Measurements from ENCODE around the gene PEG3.
"Not testable (repeated sequence)": the region's sequence is repeated elsewhere in the genome, so short reads cannot be mapped to it uniquely, and the experiment has no call there.

PEG3 gene

GRCh38 chr19:56840451-56841192, at the start of gene PEG3, which contains the start of gene ZIM2:
PEG3 (minus strand) TSS chr19:56840726; CDS start chr19:56824655, 16,071 bp downstream.
ZIM2 (minus strand) TSS chr19:56840726; CDS start chr19:56824277, 16,449 bp downstream.
- peak; percentile 10 for DNase-seq

- no peak for DNase-seq
Measured at GRCh38 chr19:56885173-56885985, 44.9 kb upstream of the PEG3 start.

- DNase-seq, result no peak
Measured at GRCh38 chr19:56884441-56884840, 43.9 kb upstream of the PEG3 start.

GRCh38 chr19:56880592-56881190, 40.2 kb upstream of the PEG3 start:
- no peak for DNase-seq

GRCh38 chr19:56877069-56877715, 36.7 kb upstream of the PEG3 start:
- DNase-seq, result no peak

- no peak for DNase-seq
Measured at GRCh38 chr19:56875717-56876116, 35.2 kb upstream of the PEG3 start.

- no peak for DNase-seq
Measured at GRCh38 chr19:56874530-56874929, 34.0 kb upstream of the PEG3 start.

- no peak for DNase-seq
Measured at GRCh38 chr19:56873493-56873892, 33.0 kb upstream of the PEG3 start.

GRCh38 chr19:56869886-56870285, 29.4 kb upstream of the PEG3 start:
- DNase-seq, result no peak

GRCh38 chr19:56868446-56868845, 27.9 kb upstream of the PEG3 start:
- no peak for DNase-seq

GRCh38 chr19:56866538-56866937, 26.0 kb upstream of the PEG3 start:
- DNase-seq, result no peak

GRCh38 chr19:56864443-56865125, 24.1 kb upstream of the PEG3 start:
- DNase-seq, result no peak

- no peak for DNase-seq
Measured at GRCh38 chr19:56862741-56863140, 22.2 kb upstream of the PEG3 start.

GRCh38 chr19:56860409-56860808, 19.9 kb upstream of the PEG3 start:
- DNase-seq, result not testable (repeated sequence)

GRCh38 chr19:56858026-56858425, 17.5 kb upstream of the PEG3 start:
- DNase-seq, result no peak

GRCh38 chr19:56856822-56857221, 16.3 kb upstream of the PEG3 start:
- no peak for DNase-seq

GRCh38 chr19:56852361-56852760, 11.8 kb upstream of the PEG3 start:
- not testable (repeated sequence) for DNase-seq

GRCh38 chr19:56848166-56848565, 7.6 kb upstream of the PEG3 start:
- no peak for DNase-seq

- DNase-seq, result no peak
Measured at GRCh38 chr19:56842412-56842811, 1.9 kb upstream of the PEG3 start.

GRCh38 chr19:56841193-56841543, 642 bp upstream of the PEG3 start:
- no peak for DNase-seq

- DNase-seq, result peak; percentile 91
Measured at GRCh38 chr19:56839652-56840450, 675 bp downstream of the PEG3 start.
